ENCODE results near the gene LMCD1.

Gene LMCD1

GRCh38 chr3:8576436-8576835 lies 74.8 kb downstream of the LMCD1 start:
- H4K20me1 ChIP-seq (ENCODE audit: insufficient read depth, low read length, poor library complexity, severe bottlenecking) = no peaks in the 10 kb centered on the region
- TF ChIP-seq CTCF (conservative IDR thresholded peaks at IDR 0.05; ENCODE audit: low read length) (no peak), EZH2phosphoT487 (IDR thresholded peaks at IDR 0.05; ENCODE audit: borderline replicate concordance) (no peak)
- H2AFZ ChIP-seq (ENCODE audit: low read length) = no peak overlapping the region
- H3K4me3 ChIP-seq (ENCODE audit: low read length, poor library complexity, severe bottlenecking) = no peak overlapping the region
- H3K79me2 ChIP-seq (ENCODE audit: insufficient read depth, low read length) = no peaks in the 10 kb centered on the region
- H3K9me2 ChIP-seq (replicated peaks; ENCODE audit: low read depth, low read length) = no peaks in the 10 kb centered on the region
- H3K4me1 ChIP-seq (ENCODE audit: insufficient read depth, low read length, poor library complexity, severe bottlenecking) = no peaks in the 10 kb centered on the region
- no peaks in the 10 kb centered on the region for H3K36me3 ChIP-seq (ENCODE audit: insufficient read depth, low read length)
- H3K9me3 ChIP-seq (ENCODE audit: insufficient read depth, low read depth, low read length) = no peaks in the 10 kb centered on the region
- no peak overlapping the region for H3K4me2 ChIP-seq (ENCODE audit: low read depth, low read length, poor library complexity, severe bottlenecking)
- H3K9ac ChIP-seq (ENCODE audit: low read depth, low read length, poor library complexity, severe bottlenecking) = no peak overlapping the region
- H3K27me3 ChIP-seq (ENCODE audit: insufficient read depth, low read length, poor library complexity, severe bottlenecking) = no peaks in the 10 kb centered on the region
- H3F3A ChIP-seq (ENCODE audit: low read depth) = no peaks in the 10 kb centered on the region

- Histone ChIP-seq H3K9me2 (replicated peaks; ENCODE audit: low read depth, low read length) (no peaks in the 10 kb centered on the region), H2AFZ (ENCODE audit: low read length) (no peak overlapping the region), H3K9ac (ENCODE audit: low read depth, low read length, poor library complexity, severe bottlenecking) (no peak overlapping the region), H3K4me1 (ENCODE audit: insufficient read depth, low read length, poor library complexity, severe bottlenecking) (no peaks in the 10 kb centered on the region), H3K36me3 (ENCODE audit: insufficient read depth, low read length) (no peaks in the 10 kb centered on the region), H3K4me3 (ENCODE audit: low read length, poor library complexity, severe bottlenecking) (no peak overlapping the region), H4K20me1 (ENCODE audit: insufficient read depth, low read length, poor library complexity, severe bottlenecking) (no peaks in the 10 kb centered on the region), H3K9me3 (ENCODE audit: insufficient read depth, low read depth, low read length) (no peaks in the 10 kb centered on the region), H3F3A (ENCODE audit: low read depth) (no peaks in the 10 kb centered on the region), H3K4me2 (ENCODE audit: low read depth, low read length, poor library complexity, severe bottlenecking) (no peak overlapping the region), H3K27me3 (ENCODE audit: insufficient read depth, low read length, poor library complexity, severe bottlenecking) (no peaks in the 10 kb centered on the region), H3K79me2 (ENCODE audit: insufficient read depth, low read length) (no peaks in the 10 kb centered on the region)
- TF ChIP-seq CTCF (conservative IDR thresholded peaks at IDR 0.05; ENCODE audit: low read length) (no peak), EZH2phosphoT487 (IDR thresholded peaks at IDR 0.05; ENCODE audit: borderline replicate concordance) (no peak)
These were observed 75.4 kb downstream of the LMCD1 start for GRCh38 chr3:8576841-8577571.

- Histone ChIP-seq H3K36me3 (ENCODE audit: insufficient read depth, low read length) (no peaks in the 10 kb centered on the region), H3K79me2 (ENCODE audit: insufficient read depth, low read length) (no peaks in the 10 kb centered on the region), H3K9me2 (replicated peaks; ENCODE audit: low read depth, low read length) (no peaks in the 10 kb centered on the region), H3K27me3 (ENCODE audit: insufficient read depth, low read length, poor library complexity, severe bottlenecking) (no peaks in the 10 kb centered on the region), H2AFZ (ENCODE audit: low read length) (no peak overlapping the region), H3K4me2 (ENCODE audit: low read depth, low read length, poor library complexity, severe bottlenecking) (no peak overlapping the region), H3K4me1 (ENCODE audit: insufficient read depth, low read length, poor library complexity, severe bottlenecking) (no peaks in the 10 kb centered on the region), H4K20me1 (ENCODE audit: insufficient read depth, low read length, poor library complexity, severe bottlenecking) (no peaks in the 10 kb centered on the region), H3K9me3 (ENCODE audit: insufficient read depth, low read depth, low read length) (no peaks in the 10 kb centered on the region), H3F3A (ENCODE audit: low read depth) (no peaks in the 10 kb centered on the region), H3K9ac (ENCODE audit: low read depth, low read length, poor library complexity, severe bottlenecking) (no peak overlapping the region), H3K4me3 (ENCODE audit: low read length, poor library complexity, severe bottlenecking) (no peak overlapping the region)
- TF ChIP-seq EZH2phosphoT487 (IDR thresholded peaks at IDR 0.05; ENCODE audit: borderline replicate concordance) (no peak), CTCF (conservative IDR thresholded peaks at IDR 0.05; ENCODE audit: low read length) (no peak)
These were observed 76.7 kb downstream of the LMCD1 start for GRCh38 chr3:8578282-8578681.

Data from Loucy (cell line).